Breast epithelium (tissue), 3 donors: ENCODE measurements around the gene NOS1AP.

ENCODE experiments used
- POLR2AphosphoS5 ChIP-seq, 3 donors: sonication (generic); formaldehyde crosslinking; IDR thresholded peaks; one replicate each; pipeline ENCODE4 v1.6.1; 2017; ENCODE audit warnings: antibody characterized with exemption in 3 of 3
- TF ChIP-seq, protein P1 (sequence below), 3 donors: fragments of 450-650 bp; IDR thresholded peaks; one replicate each; pipeline ENCODE4 v1.5.1; 2016 to 2017; ENCODE audit warnings: antibody characterized with exemption in 3 of 3, mild to moderate bottlenecking in 3 of 3, moderate library complexity in 3 of 3

GRCh38 chr1:162359523-162360236 lies 290.2 kb downstream of the NOS1AP start:
- no peak for TF ChIP-seq POLR2AphosphoS5 (IDR thresholded peaks at IDR 0.05)
- TF ChIP-seq, protein P1, sequence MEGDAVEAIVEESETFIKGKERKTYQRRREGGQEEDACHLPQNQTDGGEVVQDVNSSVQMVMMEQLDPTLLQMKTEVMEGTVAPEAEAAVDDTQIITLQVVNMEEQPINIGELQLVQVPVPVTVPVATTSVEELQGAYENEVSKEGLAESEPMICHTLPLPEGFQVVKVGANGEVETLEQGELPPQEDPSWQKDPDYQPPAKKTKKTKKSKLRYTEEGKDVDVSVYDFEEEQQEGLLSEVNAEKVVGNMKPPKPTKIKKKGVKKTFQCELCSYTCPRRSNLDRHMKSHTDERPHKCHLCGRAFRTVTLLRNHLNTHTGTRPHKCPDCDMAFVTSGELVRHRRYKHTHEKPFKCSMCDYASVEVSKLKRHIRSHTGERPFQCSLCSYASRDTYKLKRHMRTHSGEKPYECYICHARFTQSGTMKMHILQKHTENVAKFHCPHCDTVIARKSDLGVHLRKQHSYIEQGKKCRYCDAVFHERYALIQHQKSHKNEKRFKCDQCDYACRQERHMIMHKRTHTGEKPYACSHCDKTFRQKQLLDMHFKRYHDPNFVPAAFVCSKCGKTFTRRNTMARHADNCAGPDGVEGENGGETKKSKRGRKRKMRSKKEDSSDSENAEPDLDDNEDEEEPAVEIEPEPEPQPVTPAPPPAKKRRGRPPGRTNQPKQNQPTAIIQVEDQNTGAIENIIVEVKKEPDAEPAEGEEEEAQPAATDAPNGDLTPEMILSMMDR (IDR thresholded peaks at IDR 0.05): no peak
